SIG-M5 treated with dmso at 0.1 percent for 504 hours (cell line): ENCODE measurements around the gene UNCX.

Experiments used
- DNase-seq: peaks from one replicate; lab custom pipeline; 2025; ENCODE audit not compliant: unreplicated experiment; lab: John Stamatoyannopoulos, UW

UNCX gene

DNA sequence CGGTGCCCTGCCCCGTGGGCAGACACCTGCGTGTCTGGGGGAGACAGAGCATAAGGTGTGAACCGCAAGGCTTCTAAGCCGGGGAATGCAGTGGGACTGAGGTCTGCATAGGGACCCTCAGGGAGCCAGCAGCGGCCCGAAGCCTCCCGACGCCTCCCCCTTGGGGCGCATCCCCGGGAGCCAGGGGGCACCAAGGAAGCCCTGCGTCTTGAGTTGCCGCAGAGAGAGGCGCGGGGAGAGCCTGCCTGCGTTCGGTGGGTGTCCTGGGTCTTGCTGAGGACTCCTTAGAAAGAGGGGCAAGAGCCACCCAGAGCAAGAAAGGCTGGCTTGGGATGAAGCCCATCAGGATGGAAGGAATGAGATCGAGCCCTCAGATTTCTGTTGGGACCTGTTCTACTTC lies 18.2 kb upstream of the UNCX start:
- DNase-seq: no peak

DNA sequence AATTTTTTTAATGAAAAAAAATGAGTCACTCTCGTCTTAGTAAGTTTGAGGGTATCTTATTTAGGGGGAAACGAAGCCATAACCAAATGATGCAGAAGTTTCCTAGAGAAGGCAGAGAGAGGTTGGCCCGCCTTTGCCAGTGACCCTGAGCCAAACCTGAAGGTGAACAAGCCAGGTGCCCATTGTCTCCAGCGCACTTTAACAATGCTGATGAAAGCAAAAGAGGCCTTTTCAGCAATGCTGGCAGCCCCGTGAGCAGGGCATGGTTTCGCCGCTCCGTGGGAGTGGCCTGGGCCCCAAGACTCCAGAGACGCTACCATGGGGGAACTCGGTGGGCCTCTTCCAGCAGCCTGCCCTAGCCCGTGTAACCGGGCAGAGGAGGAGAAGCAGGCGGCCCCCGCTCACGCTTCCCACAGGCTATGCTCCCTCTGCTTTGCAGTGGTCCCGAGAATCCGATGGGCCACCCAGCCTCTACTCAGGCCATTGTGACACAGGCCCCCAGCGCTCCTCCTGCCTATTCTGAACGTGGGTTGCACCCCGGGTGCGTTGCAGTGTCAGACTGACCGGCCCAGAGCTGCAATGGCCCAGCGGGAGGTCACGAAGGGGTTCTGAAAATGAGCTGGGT lies 14.0 kb upstream of the UNCX start:
- DNase-seq: no peak

DNA sequence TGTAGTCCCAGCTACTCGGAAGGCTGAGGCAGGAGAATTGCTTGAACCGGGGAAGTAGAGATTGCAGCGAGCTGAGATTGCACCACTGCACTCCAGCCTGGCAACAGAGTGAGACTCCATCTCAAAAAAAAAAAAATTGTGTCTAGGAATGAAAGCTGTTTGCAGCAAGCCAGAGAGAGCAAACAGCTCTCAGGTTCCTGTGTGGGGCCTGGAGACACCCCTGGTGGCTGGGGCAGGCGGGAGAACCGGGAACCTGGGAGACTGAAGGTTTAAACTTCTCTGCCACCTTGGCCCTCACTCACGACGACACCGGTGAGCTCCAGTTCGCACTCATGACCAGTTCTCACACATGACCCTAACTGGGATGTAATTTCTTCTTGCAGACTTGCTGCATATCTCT lies 13.2 kb upstream of the UNCX start:
- no peak for DNase-seq

DNA sequence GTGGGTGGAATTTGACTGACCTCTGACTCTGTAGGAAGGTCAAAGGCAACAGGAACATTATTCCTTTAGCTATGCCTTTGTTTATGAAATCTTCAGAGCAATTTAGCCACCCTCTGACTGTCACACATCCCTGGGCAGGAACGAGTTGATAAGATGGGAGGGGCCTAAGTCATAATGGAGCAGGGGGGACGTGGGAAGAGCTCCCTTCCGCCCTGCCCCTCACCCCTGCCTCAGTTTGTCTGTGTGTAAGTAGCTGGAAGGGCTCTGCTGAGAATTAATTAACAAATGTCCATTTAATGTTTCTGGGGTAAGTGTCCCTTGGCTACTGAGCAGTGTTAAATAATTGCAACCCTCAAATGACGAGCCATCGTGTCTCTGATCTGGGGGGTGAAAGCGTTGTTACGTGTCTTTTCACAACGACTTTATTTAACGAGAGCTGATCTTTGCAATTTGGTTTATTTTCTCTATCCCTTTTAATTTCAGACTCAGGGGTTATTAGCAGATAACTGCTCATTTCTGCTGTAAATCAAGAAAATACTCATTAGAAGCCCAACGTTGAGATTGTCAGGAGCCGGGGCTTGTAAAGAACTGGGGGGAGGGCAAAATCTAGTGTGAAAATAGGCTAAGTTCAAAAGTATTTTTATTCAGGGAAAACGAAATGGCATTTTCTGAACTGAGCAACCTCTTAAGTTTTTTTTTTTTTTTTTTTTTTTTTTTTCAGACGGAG lies 12.5 kb upstream of the UNCX start:
- DNase-seq: no peak

DNA sequence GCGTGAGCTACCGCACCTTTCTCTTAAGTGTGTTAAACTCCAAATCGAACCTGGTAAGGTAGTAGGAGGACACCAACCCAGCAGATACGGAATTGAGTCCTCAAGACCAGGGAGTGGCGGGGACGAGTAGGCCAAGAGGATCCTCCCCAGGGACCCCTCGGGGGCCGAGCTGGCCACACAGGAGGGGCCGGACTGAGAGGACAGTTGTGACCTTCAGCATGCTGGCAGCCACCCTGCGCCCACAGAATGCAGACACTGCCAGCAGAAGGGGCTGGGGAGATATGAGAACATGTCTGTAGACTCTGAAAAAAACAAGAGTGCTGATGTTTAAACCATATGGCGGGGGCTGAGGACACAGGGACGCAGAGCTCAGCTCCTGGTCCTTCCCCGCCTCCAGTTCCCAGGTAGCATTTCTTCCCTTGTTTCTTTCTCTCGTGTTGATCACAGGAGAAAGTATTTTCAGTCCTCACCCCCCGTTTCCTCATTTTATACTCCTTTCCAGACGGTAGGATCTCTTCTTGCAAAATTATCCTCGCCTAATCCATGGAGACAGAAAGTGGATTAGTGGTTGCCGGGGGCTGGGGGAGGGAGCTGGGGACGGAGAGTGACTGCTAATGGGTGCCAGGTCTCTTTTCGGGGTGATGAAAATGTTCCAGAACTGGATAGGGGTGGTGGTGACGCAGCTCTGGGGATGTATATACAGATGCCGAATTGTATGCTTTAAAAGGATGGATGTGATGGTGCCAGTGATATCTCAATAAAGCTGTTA lies 11.5 kb upstream of the UNCX start:
- no peak for DNase-seq

- no peak for DNase-seq
Measured at GRCh38 chr7:1223196-1223981, 9.3 kb upstream of the UNCX start.

GRCh38 chr7:1224086-1224716 lies 8.5 kb upstream of the UNCX start:
- DNase-seq: no peak

DNA sequence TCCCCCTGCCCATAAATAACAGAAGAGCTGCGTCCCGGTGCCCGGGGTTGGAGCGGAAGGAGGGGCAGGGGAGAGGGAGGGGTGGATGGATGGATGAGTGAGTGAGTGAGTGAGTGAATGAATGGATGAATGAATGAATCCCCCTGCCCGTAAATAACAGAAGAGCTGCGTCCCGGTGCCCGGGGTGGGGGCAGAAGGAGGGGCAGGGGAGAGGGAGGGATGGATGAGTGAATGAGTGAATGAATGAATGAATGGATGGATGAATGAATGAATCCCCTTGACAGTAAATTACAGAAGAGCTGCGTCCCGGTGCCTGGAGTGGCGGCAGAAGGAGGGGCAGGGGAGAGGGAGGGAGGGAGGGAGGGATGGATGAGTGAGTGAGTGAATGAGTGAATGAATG lies 7.6 kb upstream of the UNCX start:
- DNase-seq: no peak

GRCh38 chr7:1225441-1226185 lies 7.1 kb upstream of the UNCX start:
- DNase-seq: no peak

DNA sequence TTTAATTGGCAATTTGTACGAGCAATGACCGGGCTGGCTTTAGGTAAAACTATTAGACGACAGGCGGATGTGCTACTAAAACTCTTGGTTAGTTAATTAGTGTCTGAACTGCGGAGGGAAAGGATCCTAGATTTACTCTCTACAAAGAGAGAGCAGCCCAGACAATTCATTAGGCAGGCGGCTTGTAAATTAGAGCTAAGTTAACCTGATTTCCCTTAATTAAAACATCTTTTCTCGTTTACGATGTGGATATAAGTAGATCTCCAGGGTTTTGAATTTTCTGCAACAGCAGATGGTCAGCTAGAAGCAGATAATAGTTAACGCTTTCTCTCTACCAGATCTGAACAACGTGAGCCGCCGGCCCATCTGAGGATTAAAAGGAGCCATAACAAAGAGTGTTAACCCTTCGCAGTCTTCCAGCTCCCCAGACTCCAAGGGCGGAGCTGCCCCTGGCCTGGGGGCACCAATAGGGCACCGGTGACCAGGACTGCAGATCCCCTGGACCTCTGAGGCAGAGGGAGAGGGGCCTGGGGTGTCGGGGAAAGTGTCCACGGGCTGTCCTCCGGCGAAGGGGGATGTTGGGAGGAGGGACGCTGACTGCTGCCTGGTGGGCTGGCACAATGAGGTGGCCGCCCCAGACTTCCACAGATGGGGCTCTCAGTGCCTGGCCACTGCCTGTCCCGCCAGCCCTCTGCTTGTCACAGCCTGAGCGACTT lies 6.3 kb upstream of the UNCX start:
- no peak for DNase-seq

GRCh38 chr7:1227071-1227804 lies 5.4 kb upstream of the UNCX start:
- DNase-seq: no peak

DNA sequence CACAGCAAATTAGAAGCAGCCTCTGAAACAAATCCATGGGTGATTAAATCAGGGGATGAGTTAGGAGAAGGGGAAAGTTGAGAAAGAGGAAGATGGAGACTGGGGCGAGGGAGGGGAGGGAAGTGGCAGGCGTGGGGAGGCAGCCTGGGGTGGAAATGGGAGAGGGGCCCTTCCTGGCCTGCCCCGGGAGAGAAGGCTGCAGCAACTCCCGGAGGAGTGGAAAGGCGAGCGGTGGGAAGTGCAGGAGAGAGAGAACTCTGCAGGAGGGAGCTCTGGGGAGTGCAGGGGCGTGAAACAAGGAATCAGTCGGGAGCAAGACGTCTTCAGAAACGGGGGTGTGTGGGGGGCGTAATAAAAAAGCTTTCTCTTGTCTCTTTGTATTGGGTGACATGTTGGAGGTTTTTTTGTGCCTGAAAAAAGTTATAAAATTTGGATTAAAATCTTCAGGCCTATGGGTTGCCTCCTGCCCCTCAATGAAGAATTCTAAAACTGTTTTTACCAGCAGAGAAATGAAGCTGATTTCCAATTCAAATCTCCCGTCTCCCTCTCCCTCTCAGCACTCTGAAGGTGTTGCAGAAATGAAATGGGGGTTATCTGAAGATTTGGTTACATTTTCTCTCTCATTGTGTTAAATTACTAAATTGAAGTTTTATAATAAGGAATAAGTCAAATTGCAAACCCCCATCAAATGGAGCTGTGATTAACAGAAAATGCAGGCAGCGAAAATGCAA lies 4.7 kb upstream of the UNCX start:
- no peak for DNase-seq

- no peak for DNase-seq
Measured at GRCh38 chr7:1228545-1229201, 4.0 kb upstream of the UNCX start.

- no peak for DNase-seq
Measured at GRCh38 chr7:1229202-1229947, 3.3 kb upstream of the UNCX start.

- DNase-seq: no peak
Measured at GRCh38 chr7:1229956-1230355, 2.7 kb upstream of the UNCX start.

- no peak for DNase-seq
Measured at GRCh38 chr7:1230411-1231213, 2.1 kb upstream of the UNCX start.
